Measurements from ENCODE around the gene EEPD1.

- no peak for TF ChIP-seq CTCF (IDR thresholded peaks at IDR 0.05)
- TF ChIP-seq POLR2A (IDR thresholded peaks at IDR 0.05), result no peak
Observed at GRCh38 chr7:36204929-36205635, 52.0 kb downstream of the EEPD1 start.
